Measurements from ENCODE around the gene RPRD2.

DNA sequence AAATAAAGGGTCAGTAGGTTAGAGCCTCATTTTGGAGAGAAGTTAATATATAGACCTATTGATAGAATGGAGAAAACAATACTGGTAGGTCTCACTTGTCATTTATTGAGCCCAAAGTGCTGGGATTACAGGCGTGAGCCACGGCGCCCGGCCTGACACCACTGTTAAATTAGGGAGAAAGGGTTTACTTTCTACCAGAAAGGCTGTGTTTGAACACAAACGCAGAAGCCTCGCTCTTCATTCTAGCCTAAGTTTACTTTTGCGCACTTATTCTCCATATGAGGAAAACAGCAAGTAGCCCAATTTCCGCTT, 43.3 kb upstream of the RPRD2 start:
- TF ChIP-seq GATA2 (IDR thresholded peaks at IDR 0.05; ENCODE audit: low read depth, low read length) (no peak), GATA3 (IDR thresholded peaks at IDR 0.05; ENCODE audit: low read depth, low read length) (no peak)
